ENCODE data around the gene CPSF3.

The CPSF3 gene

DNA sequence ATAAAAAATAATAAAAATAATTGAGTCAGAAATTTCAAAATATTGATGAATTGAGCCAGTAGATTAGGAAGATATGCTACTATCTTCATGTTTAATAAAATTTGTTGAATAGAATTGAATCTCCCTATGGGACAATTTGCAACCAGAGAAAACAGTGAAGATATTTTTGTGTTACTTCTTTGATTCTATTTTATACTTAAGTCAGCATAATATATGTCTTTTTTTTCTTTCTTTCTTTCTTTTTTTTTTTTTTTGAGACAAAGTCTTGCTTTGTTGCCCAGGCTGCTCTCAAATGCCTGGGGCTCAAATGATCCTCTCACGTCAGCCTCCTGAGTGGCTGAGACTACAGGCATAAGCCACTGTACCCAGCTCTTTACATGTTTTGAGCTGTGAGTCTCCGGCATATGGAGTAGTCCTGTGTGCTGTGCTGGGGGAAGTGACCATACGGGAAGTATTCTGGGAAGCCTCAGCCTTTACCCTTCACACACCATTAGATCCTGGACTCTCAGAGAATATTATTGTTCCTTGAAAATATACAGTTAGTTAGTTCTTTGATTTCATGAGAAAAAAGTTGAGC lies 37.1 kb downstream of the CPSF3 start:
- no peak for TF ChIP-seq CREB1 (IDR thresholded peaks at IDR 0.05; ENCODE audit: low read depth)
- TF ChIP-seq EGR1 (IDR thresholded peaks at IDR 0.05): no peak
- TF ChIP-seq MAX (IDR thresholded peaks at IDR 0.05): no peak
- TF ChIP-seq TEAD4 (IDR thresholded peaks at IDR 0.05): no peak

GRCh38 chr2:9461079-9461478 lies 37.6 kb downstream of the CPSF3 start:
- TF ChIP-seq RAD21 (IDR thresholded peaks at IDR 0.05; ENCODE audit: low read depth) (no peak), TAF1 (IDR thresholded peaks at IDR 0.05; ENCODE audit: low read depth) (no peak), YY1 (IDR thresholded peaks at IDR 0.05; ENCODE audit: low read depth) (no peak), ZBTB7A (IDR thresholded peaks at IDR 0.05; ENCODE audit: low read depth) (no peak), EP300 (IDR thresholded peaks at IDR 0.05; ENCODE audit: borderline replicate concordance) (no peak), CREB1 (IDR thresholded peaks at IDR 0.05; ENCODE audit: low read depth) (no peak), USF1 (IDR thresholded peaks at IDR 0.05) (no peak), TCF12 (IDR thresholded peaks at IDR 0.05; ENCODE audit: low read depth) (no peak)
- TF ChIP-seq, protein P1, sequence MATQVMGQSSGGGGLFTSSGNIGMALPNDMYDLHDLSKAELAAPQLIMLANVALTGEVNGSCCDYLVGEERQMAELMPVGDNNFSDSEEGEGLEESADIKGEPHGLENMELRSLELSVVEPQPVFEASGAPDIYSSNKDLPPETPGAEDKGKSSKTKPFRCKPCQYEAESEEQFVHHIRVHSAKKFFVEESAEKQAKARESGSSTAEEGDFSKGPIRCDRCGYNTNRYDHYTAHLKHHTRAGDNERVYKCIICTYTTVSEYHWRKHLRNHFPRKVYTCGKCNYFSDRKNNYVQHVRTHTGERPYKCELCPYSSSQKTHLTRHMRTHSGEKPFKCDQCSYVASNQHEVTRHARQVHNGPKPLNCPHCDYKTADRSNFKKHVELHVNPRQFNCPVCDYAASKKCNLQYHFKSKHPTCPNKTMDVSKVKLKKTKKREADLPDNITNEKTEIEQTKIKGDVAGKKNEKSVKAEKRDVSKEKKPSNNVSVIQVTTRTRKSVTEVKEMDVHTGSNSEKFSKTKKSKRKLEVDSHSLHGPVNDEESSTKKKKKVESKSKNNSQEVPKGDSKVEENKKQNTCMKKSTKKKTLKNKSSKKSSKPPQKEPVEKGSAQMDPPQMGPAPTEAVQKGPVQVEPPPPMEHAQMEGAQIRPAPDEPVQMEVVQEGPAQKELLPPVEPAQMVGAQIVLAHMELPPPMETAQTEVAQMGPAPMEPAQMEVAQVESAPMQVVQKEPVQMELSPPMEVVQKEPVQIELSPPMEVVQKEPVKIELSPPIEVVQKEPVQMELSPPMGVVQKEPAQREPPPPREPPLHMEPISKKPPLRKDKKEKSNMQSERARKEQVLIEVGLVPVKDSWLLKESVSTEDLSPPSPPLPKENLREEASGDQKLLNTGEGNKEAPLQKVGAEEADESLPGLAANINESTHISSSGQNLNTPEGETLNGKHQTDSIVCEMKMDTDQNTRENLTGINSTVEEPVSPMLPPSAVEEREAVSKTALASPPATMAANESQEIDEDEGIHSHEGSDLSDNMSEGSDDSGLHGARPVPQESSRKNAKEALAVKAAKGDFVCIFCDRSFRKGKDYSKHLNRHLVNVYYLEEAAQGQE (IDR thresholded peaks at IDR 0.05; ENCODE audit: low read depth): no peak

GRCh38 chr2:9462313-9462712 lies 38.9 kb downstream of the CPSF3 start:
- TF ChIP-seq, protein P1 (IDR thresholded peaks at IDR 0.05; ENCODE audit: low read depth): no peak
- TF ChIP-seq CREB1 (IDR thresholded peaks at IDR 0.05; ENCODE audit: low read depth): no peak
- TF ChIP-seq EGR1 (IDR thresholded peaks at IDR 0.05): no peak
- no peak for TF ChIP-seq TCF12 (IDR thresholded peaks at IDR 0.05; ENCODE audit: low read depth)
- TF ChIP-seq FOXM1 (IDR thresholded peaks at IDR 0.05; ENCODE audit: borderline replicate concordance, low read depth): no peak
- TF ChIP-seq NFIC (IDR thresholded peaks at IDR 0.05): no peak
- TF ChIP-seq CEBPB (IDR thresholded peaks at IDR 0.05): no peak
- no peak for TF ChIP-seq ZBTB7A (IDR thresholded peaks at IDR 0.05; ENCODE audit: low read depth)
- TF ChIP-seq USF1 (IDR thresholded peaks at IDR 0.05): no peak
- no peak for TF ChIP-seq EP300 (IDR thresholded peaks at IDR 0.05; ENCODE audit: borderline replicate concordance)
- no peak for TF ChIP-seq TEAD4 (IDR thresholded peaks at IDR 0.05)
- TF ChIP-seq YY1 (IDR thresholded peaks at IDR 0.05; ENCODE audit: low read depth): no peak
- TF ChIP-seq RAD21 (IDR thresholded peaks at IDR 0.05; ENCODE audit: low read depth): no peak

- TF ChIP-seq EP300 (IDR thresholded peaks at IDR 0.05; ENCODE audit: borderline replicate concordance) (no peak), CREB1 (IDR thresholded peaks at IDR 0.05; ENCODE audit: low read depth) (no peak), CEBPB (IDR thresholded peaks at IDR 0.05) (no peak), ZBTB7A (IDR thresholded peaks at IDR 0.05; ENCODE audit: low read depth) (no peak), TCF12 (IDR thresholded peaks at IDR 0.05; ENCODE audit: low read depth) (no peak)
- TF ChIP-seq, protein P1 (IDR thresholded peaks at IDR 0.05; ENCODE audit: low read depth): no peak
Observed at GRCh38 chr2:9462886-9463697, 39.6 kb downstream of the CPSF3 start.

GRCh38 chr2:9463698-9464034 lies 40.2 kb downstream of the CPSF3 start:
- TF ChIP-seq FOXM1 (IDR thresholded peaks at IDR 0.05; ENCODE audit: borderline replicate concordance, low read depth) (no peak), RAD21 (IDR thresholded peaks at IDR 0.05; ENCODE audit: low read depth) (no peak), ZBTB7A (IDR thresholded peaks at IDR 0.05; ENCODE audit: low read depth) (no peak)

Data from Ishikawa (cell line).